AG09319 (cell line): ENCODE results near the gene CIT.

Source experiments
- DNase-seq: peaks from one replicate; pipeline ENCODE4 v3.0.0-alpha.2; 2010; ENCODE audit warnings: low read depth; ENCODE audit errors: extremely low read depth
- TF ChIP-seq, protein P1 (sequence below): IDR thresholded peaks from 2 replicates; pipeline ENCODE4 v1.5.1; 2011; ENCODE audit warnings: low read depth, mild to moderate bottlenecking, inconsistent platforms, low read length, moderate library complexity

Gene CIT

GRCh38 chr12:119652665-119653064 lies 224.5 kb downstream of the CIT start:
- TF ChIP-seq, protein P1, sequence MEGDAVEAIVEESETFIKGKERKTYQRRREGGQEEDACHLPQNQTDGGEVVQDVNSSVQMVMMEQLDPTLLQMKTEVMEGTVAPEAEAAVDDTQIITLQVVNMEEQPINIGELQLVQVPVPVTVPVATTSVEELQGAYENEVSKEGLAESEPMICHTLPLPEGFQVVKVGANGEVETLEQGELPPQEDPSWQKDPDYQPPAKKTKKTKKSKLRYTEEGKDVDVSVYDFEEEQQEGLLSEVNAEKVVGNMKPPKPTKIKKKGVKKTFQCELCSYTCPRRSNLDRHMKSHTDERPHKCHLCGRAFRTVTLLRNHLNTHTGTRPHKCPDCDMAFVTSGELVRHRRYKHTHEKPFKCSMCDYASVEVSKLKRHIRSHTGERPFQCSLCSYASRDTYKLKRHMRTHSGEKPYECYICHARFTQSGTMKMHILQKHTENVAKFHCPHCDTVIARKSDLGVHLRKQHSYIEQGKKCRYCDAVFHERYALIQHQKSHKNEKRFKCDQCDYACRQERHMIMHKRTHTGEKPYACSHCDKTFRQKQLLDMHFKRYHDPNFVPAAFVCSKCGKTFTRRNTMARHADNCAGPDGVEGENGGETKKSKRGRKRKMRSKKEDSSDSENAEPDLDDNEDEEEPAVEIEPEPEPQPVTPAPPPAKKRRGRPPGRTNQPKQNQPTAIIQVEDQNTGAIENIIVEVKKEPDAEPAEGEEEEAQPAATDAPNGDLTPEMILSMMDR = no peak

GRCh38 chr12:119649202-119649808 lies 227.8 kb downstream of the CIT start:
- DNase-seq = no peak

More at GRCh38 chr12:119652665-119653064, 224.5 kb downstream of the CIT start:
- DNase-seq = no peak

GRCh38 chr12:119645535-119646059 lies 231.5 kb downstream of the CIT start:
- no peak for DNase-seq
- TF ChIP-seq, protein P1 = no peak

More at GRCh38 chr12:119649202-119649808, 227.8 kb downstream of the CIT start:
- TF ChIP-seq, protein P1 = peak; percentile 54

- TF ChIP-seq, protein P1 = no peak
- no peak for DNase-seq
These were observed 232.2 kb downstream of the CIT start for GRCh38 chr12:119644930-119645329.

- TF ChIP-seq, protein P1 = no peak
- DNase-seq = no peak
These were observed 234.1 kb downstream of the CIT start for GRCh38 chr12:119642986-119643385.
